DOHH2 (cell line): ENCODE results near the gene RAD17.

Source experiments
- H3F3A ChIP-seq: fragments of 200-600 bp; sonication (generic), shearing (Covaris generic); 2 replicates; pipeline ENCODE4 v1.6.0; 2016; ENCODE audit warnings: antibody characterized with exemption, mild to moderate bottlenecking; ENCODE audit not compliant: control insufficient read depth, insufficient read depth
- H3K27ac ChIP-seq: fragments of 200-600 bp; sonication (generic); 2 replicates; pipeline ENCODE4 v1.5.1; 2014; ENCODE audit warnings: low read depth, mild to moderate bottlenecking, low read length, moderate library complexity
- H3K27me3 ChIP-seq: fragments of 200-600 bp; sonication (generic); 2 replicates; pipeline ENCODE4 v1.6.1; 2014; ENCODE audit warnings: mild to moderate bottlenecking, low read length, mixed read lengths; ENCODE audit not compliant: control insufficient read depth
- H3K36me3 ChIP-seq: fragments of 200-600 bp; sonication (generic); 2 replicates; pipeline ENCODE4 v1.6.1; 2014; ENCODE audit warnings: mild to moderate bottlenecking, low read length, moderate library complexity, mixed read lengths; ENCODE audit not compliant: control insufficient read depth
- H3K4me1 ChIP-seq: fragments of 200-600 bp; sonication (generic); 2 replicates; pipeline ENCODE4 v1.6.1; 2014; ENCODE audit warnings: mild to moderate bottlenecking, low read length, mixed read lengths; ENCODE audit not compliant: control insufficient read depth
- H3K4me2 ChIP-seq: fragments of 200-600 bp; sonication (generic); 2 replicates; pipeline ENCODE4 v1.6.0; 2014; ENCODE audit warnings: mild to moderate bottlenecking, low read length, moderate library complexity
- H3K4me3 ChIP-seq: fragments of 200-600 bp; sonication (generic); 2 replicates; pipeline ENCODE4 v1.5.1; 2014; ENCODE audit warnings: mild to moderate bottlenecking, low read length, mixed read lengths
- H3K79me2 ChIP-seq: fragments of 200-600 bp; sonication (generic); 2 replicates; pipeline ENCODE4 v1.6.1; 2014; ENCODE audit warnings: mild to moderate bottlenecking, low read length, mixed read lengths; ENCODE audit not compliant: control insufficient read depth
- H3K9me2 ChIP-seq: fragments of 200-600 bp; sonication (generic); replicated peaks from 2 replicates; pipeline ENCODE4 v1.6.1; 2014; ENCODE audit warnings: mild to moderate bottlenecking, low read length, mixed read lengths; ENCODE audit not compliant: control insufficient read depth
- H3K9me3 ChIP-seq: fragments of 200-600 bp; sonication (generic); 2 replicates; pipeline ENCODE4 v1.6.1; 2014; ENCODE audit warnings: antibody characterized with exemption, low read length, mixed read lengths; ENCODE audit not compliant: control insufficient read depth, insufficient read depth
- H4K20me1 ChIP-seq: fragments of 200-600 bp; sonication (generic); 2 replicates; pipeline ENCODE4 v1.6.0; 2014; ENCODE audit warnings: low read depth, mild to moderate bottlenecking, antibody characterized with exemption, low read length, moderate library complexity; ENCODE audit not compliant: control insufficient read depth, insufficient read depth
- CTCF ChIP-seq: fragments of 200-600 bp; sonication (generic); IDR thresholded peaks from one replicate; pipeline ENCODE4 v1.5.1; 2014; ENCODE audit warnings: antibody characterized with exemption, mild to moderate bottlenecking, low read depth, low read length; ENCODE audit not compliant: poor library complexity, severe bottlenecking
- EZH2phosphoT487 ChIP-seq: fragments of 200-600 bp; sonication (generic); IDR thresholded peaks from 2 replicates; pipeline ENCODE4 v1.6.1; 2017; ENCODE audit warnings: borderline replicate concordance, mild to moderate bottlenecking, antibody characterized with exemption, low read length, moderate library complexity, mixed read lengths

RAD17 gene

GRCh38 chr5:69416180-69416579 is 46.6 kb downstream of the RAD17 start:
- Histone ChIP-seq H3K4me1 (no peaks in the 10 kb centered on the region), H3K4me2 (no peak overlapping the region), H3K27ac (no peak overlapping the region), H3K4me3 (no peak overlapping the region), H3K36me3 (peaks cover 67% of the 10 kb centered on the region), H3K27me3 (no peaks in the 10 kb centered on the region), H3K79me2 (no peaks in the 10 kb centered on the region), H3K9me3 (no peaks in the 10 kb centered on the region), H3K9me2 (no peaks in the 10 kb centered on the region), H4K20me1 (no peaks in the 10 kb centered on the region), H3F3A (peaks cover 9% of the 10 kb centered on the region; the same call in 1 of the 2 replicates)
- TF ChIP-seq EZH2phosphoT487 (no peak), CTCF (no peak)

- no peaks in the 10 kb centered on the region for H3K79me2 ChIP-seq
- no peaks in the 10 kb centered on the region for H4K20me1 ChIP-seq
- H3K4me1 ChIP-seq = no peaks in the 10 kb centered on the region
- no peaks in the 10 kb centered on the region for H3K9me2 ChIP-seq
- H3K4me2 ChIP-seq = no peak overlapping the region
- H3K27ac ChIP-seq = no peak overlapping the region
- no peak overlapping the region for H3K4me3 ChIP-seq
- H3K27me3 ChIP-seq = no peaks in the 10 kb centered on the region
- peaks cover 61% of the 10 kb centered on the region for H3K36me3 ChIP-seq
- no peak for TF ChIP-seq EZH2phosphoT487
- TF ChIP-seq CTCF = no peak
- H3K9me3 ChIP-seq = no peaks in the 10 kb centered on the region
- H3F3A ChIP-seq = peaks cover 9% of the 10 kb centered on the region; the same call in 1 of the 2 replicates
Observed at GRCh38 chr5:69416699-69417098, 47.1 kb downstream of the RAD17 start.

GRCh38 chr5:69418554-69418953 is 48.9 kb downstream of the RAD17 start:
- Histone ChIP-seq H3K9me3 (no peaks in the 10 kb centered on the region), H3K4me3 (no peak overlapping the region), H3K27ac (no peak overlapping the region), H3K27me3 (no peaks in the 10 kb centered on the region), H3K79me2 (no peaks in the 10 kb centered on the region), H3F3A (peaks cover 9% of the 10 kb centered on the region; the same call in 1 of the 2 replicates), H3K4me2 (no peak overlapping the region), H4K20me1 (no peaks in the 10 kb centered on the region), H3K36me3 (peaks cover 50% of the 10 kb centered on the region), H3K4me1 (no peaks in the 10 kb centered on the region), H3K9me2 (no peaks in the 10 kb centered on the region)
- no peak for TF ChIP-seq EZH2phosphoT487
- TF ChIP-seq CTCF = no peak
